GM19328 (cell line): ENCODE measurements around the gene EP400.

Source experiments
- ATAC-seq: cut with Tn5 transposase; IDR thresholded peaks from one replicate; pipeline ENCODE4 v1.9.1; 2021; ENCODE audit warnings: mild to moderate bottlenecking, moderate library complexity; ENCODE audit not compliant: unreplicated experiment

The EP400 gene

GRCh38 chr12:132014915-132015280 lies 65.2 kb downstream of the EP400 start:
- ATAC-seq: no peak

GRCh38 chr12:132015686-132016430 lies 66.1 kb downstream of the EP400 start:
- ATAC-seq: no peak

- no peak for ATAC-seq
These were observed 68.6 kb downstream of the EP400 start for GRCh38 chr12:132018193-132018916.

- ATAC-seq: no peak
These were observed 70.1 kb downstream of the EP400 start for GRCh38 chr12:132019891-132020290.

- no peak for ATAC-seq
These were observed 70.5 kb downstream of the EP400 start for GRCh38 chr12:132020292-132020691.

GRCh38 chr12:132021031-132021871 lies 71.5 kb downstream of the EP400 start:
- no peak for ATAC-seq

GRCh38 chr12:132021965-132022364 lies 72.2 kb downstream of the EP400 start:
- no peak for ATAC-seq

GRCh38 chr12:132023658-132024057 lies 73.9 kb downstream of the EP400 start:
- ATAC-seq: no peak

GRCh38 chr12:132024758-132025157 lies 75.0 kb downstream of the EP400 start:
- no peak for ATAC-seq

GRCh38 chr12:132025526-132025925 lies 75.8 kb downstream of the EP400 start:
- no peak for ATAC-seq

- ATAC-seq: no peak
These were observed 76.5 kb downstream of the EP400 start for GRCh38 chr12:132026061-132026795.

GRCh38 chr12:132026796-132027500 lies 77.2 kb downstream of the EP400 start:
- ATAC-seq: no peak

- no peak for ATAC-seq
These were observed 77.9 kb downstream of the EP400 start for GRCh38 chr12:132027636-132028035.

GRCh38 chr12:132028111-132028510 lies 78.4 kb downstream of the EP400 start:
- ATAC-seq: no peak

- ATAC-seq: no peak
These were observed 80.0 kb downstream of the EP400 start for GRCh38 chr12:132029503-132030300.

- ATAC-seq: no peak
These were observed 80.8 kb downstream of the EP400 start for GRCh38 chr12:132030367-132031038.

GRCh38 chr12:132033627-132034026 lies 83.9 kb downstream of the EP400 start:
- ATAC-seq: no peak

- ATAC-seq: no peak
These were observed 86.4 kb downstream of the EP400 start for GRCh38 chr12:132036063-132036683.
